Camera-type eye (tissue), 1 donor: Measurements from ENCODE around the gene CD207. TPM values are rescaled to one million over a fixed set of nuclear protein-coding genes. Genes with fewer than 3 reads are reported as not detected.

Experiments
- total RNA-seq: library from RNA; depleted of rRNA; stranded (reverse); fragments of >200 nt; gene quantifications from one replicate; pipeline ENCODE4 v1.2.3, GENCODE V29; 2014

Gene CD207
- 5.3 TPM for total RNA-seq

GRCh38 chr2:70835643-70836042 lies at the start of gene CD207:
TSS of gene CD207 (minus strand) at chr2:70835816. CDS start at chr2:70835776, 40 bp downstream.

GRCh38 chr2:70820499-70820898 lies 15.1 kb downstream of the CD207 start, which contains the start of gene CLEC4F:
TSS of gene CLEC4F (minus strand) at chr2:70820599. CDS start at chr2:70820523, 76 bp downstream.

GRCh38 chr2:70790136-70790828 lies 45.3 kb downstream of the CD207 start, which contains the start of gene FIGLA:
TSS of gene FIGLA (minus strand) at chr2:70790643. CDS start at chr2:70790638, 5 bp downstream.

Other genes starting within 250 kb of the CD207 start
- gene ADD2, start 67.6 kb downstream of the CD207 start, total RNA-seq = 64.5 TPM
- 1.8 TPM for gene FIGLA, start 45.2 kb downstream of the CD207 start, total RNA-seq
- 9.1 TPM for gene CLEC4F, start 15.2 kb downstream of the CD207 start, total RNA-seq
- 25.7 TPM for gene VAX2, start 64.8 kb upstream of the CD207 start, total RNA-seq
- gene ATP6V1B1, start 100.1 kb upstream of the CD207 start, total RNA-seq = 24.9 TPM
- gene ANKRD53, start 142.8 kb upstream of the CD207 start, total RNA-seq = 9.1 TPM
- gene TEX261, start 159.1 kb upstream of the CD207 start, total RNA-seq = 94.7 TPM
- gene NAGK, start 232.8 kb upstream of the CD207 start, total RNA-seq = 65.3 TPM